Activated T-cell treated with anti-CD3 and anti-CD28 coated beads, Interleukin-2, amount 50 U/mL, for 24 hours (primary cell): Measurements from ENCODE around the gene HS3ST4.

Source experiments
- DNase-seq: peaks from one replicate; pipeline ENCODE4 v3.0.0-alpha.2; 2020
- H3K27ac Mint-ChIP-seq: 2 replicates; pipeline ENCODE4 v1.8.0; 2020; ENCODE audit warnings: mild to moderate bottlenecking, mixed read lengths
- H3K27me3 Mint-ChIP-seq: 2 replicates; pipeline ENCODE4 v1.8.0; 2020; ENCODE audit warnings: mixed read lengths
- H3K36me3 Mint-ChIP-seq: 2 replicates; pipeline ENCODE4 v1.8.0; 2020; ENCODE audit warnings: low read depth, mixed read lengths
- H3K4me1 Mint-ChIP-seq: 2 replicates; pipeline ENCODE4 v1.8.0; 2020; ENCODE audit warnings: low read depth, mixed read lengths
- H3K4me3 Mint-ChIP-seq: 2 replicates; pipeline ENCODE4 v1.8.0; 2020; ENCODE audit warnings: mild to moderate bottlenecking, moderate library complexity, mixed read lengths
- H3K9me3 Mint-ChIP-seq: 2 replicates; pipeline ENCODE4 v1.8.0; 2020; ENCODE audit warnings: mixed read lengths

The HS3ST4 gene

GRCh38 chr16:25691519-25692091 is at the start of gene HS3ST4:
Gene HS3ST4, plus strand, starts transcription at chr16:25691959.
- Mint-ChIP-seq H3K4me1 (peaks cover 11% of the 10 kb centered on the region), H3K36me3 (no peaks in the 10 kb centered on the region), H3K27ac (no peak within 1 kb of the TSS), H3K9me3 (no peaks in the 10 kb centered on the region), H3K27me3 (peaks cover 79% of the 10 kb centered on the region), H3K4me3 (peak within 1 kb of the TSS; percentile 25)
- DNase-seq = no peak

GRCh38 chr16:25643633-25644032 is 48.1 kb upstream of the HS3ST4 start:
- DNase-seq = no peak
- Mint-ChIP-seq H3K27me3 (peaks cover 7% of the 10 kb centered on the region), H3K4me3 (no peak overlapping the region), H3K36me3 (no peaks in the 10 kb centered on the region), H3K4me1 (no peaks in the 10 kb centered on the region), H3K27ac (no peak overlapping the region), H3K9me3 (peaks cover 7% of the 10 kb centered on the region)

- Mint-ChIP-seq H3K27me3 (peaks cover 36% of the 10 kb centered on the region), H3K4me3 (no peak overlapping the region), H3K9me3 (no peaks in the 10 kb centered on the region), H3K4me1 (no peaks in the 10 kb centered on the region), H3K36me3 (no peaks in the 10 kb centered on the region), H3K27ac (no peak overlapping the region)
- DNase-seq = no peak
These were observed 35.1 kb upstream of the HS3ST4 start for GRCh38 chr16:25656639-25657038.

GRCh38 chr16:25676820-25677219 is 14.9 kb upstream of the HS3ST4 start:
- DNase-seq = no peak
- Mint-ChIP-seq H3K9me3 (no peaks in the 10 kb centered on the region), H3K27ac (no peak overlapping the region), H3K27me3 (peaks cover 10% of the 10 kb centered on the region), H3K4me1 (no peaks in the 10 kb centered on the region), H3K4me3 (no peak overlapping the region), H3K36me3 (no peaks in the 10 kb centered on the region)

- Mint-ChIP-seq H3K4me3 (no peak overlapping the region), H3K27me3 (peaks cover 3% of the 10 kb centered on the region), H3K36me3 (no peaks in the 10 kb centered on the region), H3K4me1 (no peaks in the 10 kb centered on the region), H3K27ac (no peak overlapping the region), H3K9me3 (no peaks in the 10 kb centered on the region)
- no peak for DNase-seq
These were observed 12.2 kb upstream of the HS3ST4 start for GRCh38 chr16:25679511-25679910.

GRCh38 chr16:25689137-25689836 is 2.5 kb upstream of the HS3ST4 start:
- Mint-ChIP-seq H3K4me3 (no peak overlapping the region), H3K27ac (no peak overlapping the region), H3K4me1 (peaks cover 11% of the 10 kb centered on the region), H3K36me3 (no peaks in the 10 kb centered on the region), H3K9me3 (no peaks in the 10 kb centered on the region), H3K27me3 (peaks cover 58% of the 10 kb centered on the region)
- DNase-seq = no peak

- peaks cover 71% of the 10 kb centered on the region for H3K27me3 Mint-ChIP-seq
- H3K4me3 Mint-ChIP-seq = peak overlapping the region; percentile 25
- no peak overlapping the region for H3K27ac Mint-ChIP-seq
- peaks cover 11% of the 10 kb centered on the region for H3K4me1 Mint-ChIP-seq
- no peak for DNase-seq
- no peaks in the 10 kb centered on the region for H3K9me3 Mint-ChIP-seq
- no peaks in the 10 kb centered on the region for H3K36me3 Mint-ChIP-seq
These were observed 1.1 kb upstream of the HS3ST4 start for GRCh38 chr16:25690552-25691143.

- H3K36me3 Mint-ChIP-seq = no peaks in the 10 kb centered on the region
- peaks cover 82% of the 10 kb centered on the region for H3K27me3 Mint-ChIP-seq
- DNase-seq = no peak
- no peaks in the 10 kb centered on the region for H3K9me3 Mint-ChIP-seq
- H3K4me3 Mint-ChIP-seq = no peak overlapping the region
- H3K27ac Mint-ChIP-seq = no peak overlapping the region
- H3K4me1 Mint-ChIP-seq = peaks cover 11% of the 10 kb centered on the region
These were observed 587 bp downstream of the HS3ST4 start for GRCh38 chr16:25692351-25692741.

- H3K9me3 Mint-ChIP-seq = no peaks in the 10 kb centered on the region
- peaks cover 11% of the 10 kb centered on the region for H3K4me1 Mint-ChIP-seq
- DNase-seq = no peak
- H3K27me3 Mint-ChIP-seq = peaks cover 84% of the 10 kb centered on the region
- H3K27ac Mint-ChIP-seq = no peak overlapping the region
- H3K36me3 Mint-ChIP-seq = no peaks in the 10 kb centered on the region
- no peak overlapping the region for H3K4me3 Mint-ChIP-seq
These were observed 1.2 kb downstream of the HS3ST4 start for GRCh38 chr16:25692742-25693508.

GRCh38 chr16:25693631-25694030 is 1.9 kb downstream of the HS3ST4 start:
- Mint-ChIP-seq H3K4me3 (no peak overlapping the region), H3K9me3 (no peaks in the 10 kb centered on the region), H3K27me3 (peaks cover 84% of the 10 kb centered on the region), H3K27ac (no peak overlapping the region), H3K4me1 (peaks cover 11% of the 10 kb centered on the region), H3K36me3 (no peaks in the 10 kb centered on the region)
- no peak for DNase-seq

GRCh38 chr16:25699069-25699468 is 7.3 kb downstream of the HS3ST4 start:
- no peak for DNase-seq
- Mint-ChIP-seq H3K27me3 (peaks cover 60% of the 10 kb centered on the region), H3K27ac (no peak overlapping the region)

GRCh38 chr16:25700547-25700946 is 8.8 kb downstream of the HS3ST4 start:
- Mint-ChIP-seq H3K27me3 (peaks cover 49% of the 10 kb centered on the region), H3K9me3 (no peaks in the 10 kb centered on the region), H3K36me3 (no peaks in the 10 kb centered on the region), H3K27ac (no peak overlapping the region), H3K4me3 (no peak overlapping the region), H3K4me1 (no peaks in the 10 kb centered on the region)
- no peak for DNase-seq

More at GRCh38 chr16:25699069-25699468, 7.3 kb downstream of the HS3ST4 start:
- H3K9me3 Mint-ChIP-seq = no peaks in the 10 kb centered on the region
- no peaks in the 10 kb centered on the region for H3K4me1 Mint-ChIP-seq
- no peak overlapping the region for H3K4me3 Mint-ChIP-seq
- H3K36me3 Mint-ChIP-seq = no peaks in the 10 kb centered on the region

- Mint-ChIP-seq H3K4me1 (no peaks in the 10 kb centered on the region), H3K36me3 (no peaks in the 10 kb centered on the region), H3K27me3 (peaks cover 30% of the 10 kb centered on the region), H3K9me3 (no peaks in the 10 kb centered on the region), H3K27ac (no peak overlapping the region), H3K4me3 (no peak overlapping the region)
- DNase-seq = no peak
These were observed 15.8 kb downstream of the HS3ST4 start for GRCh38 chr16:25707553-25707952.

- Mint-ChIP-seq H3K4me3 (no peak overlapping the region), H3K9me3 (no peaks in the 10 kb centered on the region), H3K36me3 (no peaks in the 10 kb centered on the region), H3K27ac (no peak overlapping the region), H3K4me1 (no peaks in the 10 kb centered on the region), H3K27me3 (peaks cover 32% of the 10 kb centered on the region)
- no peak for DNase-seq
These were observed 16.3 kb downstream of the HS3ST4 start for GRCh38 chr16:25707982-25708583.
